Nephron (organoid): Measurements from ENCODE around the gene EVC.
"Not testable (repeated sequence)": the region's sequence is repeated elsewhere in the genome, so short reads cannot be mapped to it uniquely, and the experiment has no call there.

ENCODE experiments used
- H3K27ac Mint-ChIP-seq, 3 experiments: 2 replicates each; pipeline ENCODE4 v1.8.0; 2020; ENCODE audit warnings: mixed read lengths in 3 of 3, mild to moderate bottlenecking in 2 of 3, moderate library complexity in 1 of 3
- H3K27me3 Mint-ChIP-seq: 2 replicates; pipeline ENCODE4 v1.8.0; 2021; ENCODE audit warnings: low read depth, mild to moderate bottlenecking, moderate library complexity, mixed read lengths
- H3K36me3 Mint-ChIP-seq: 2 replicates; pipeline ENCODE4 v1.8.0; 2020; ENCODE audit warnings: low read depth, mixed read lengths
- H3K4me1 Mint-ChIP-seq: 2 replicates; pipeline ENCODE4 v1.8.0; 2020; ENCODE audit warnings: mixed read lengths
- H3K4me3 Mint-ChIP-seq, 3 experiments: 2 replicates each; pipeline ENCODE4 v1.8.0; 2020; ENCODE audit warnings: mild to moderate bottlenecking in 3 of 3, mixed read lengths in 3 of 3, moderate library complexity in 2 of 3
- H3K9me3 Mint-ChIP-seq: 2 replicates; pipeline ENCODE4 v1.8.0; 2020; ENCODE audit warnings: mixed read lengths
- TF ChIP-seq, protein P1 (sequence below), 3 experiments: fragments of 200-600 bp; sonication (generic); IDR thresholded peaks; one replicate each; pipeline ENCODE4 v1.5.0; 2021; ENCODE audit warnings: antibody characterized with exemption in 3 of 3; ENCODE audit not compliant: unreplicated experiment in 3 of 3

Gene EVC

DNA sequence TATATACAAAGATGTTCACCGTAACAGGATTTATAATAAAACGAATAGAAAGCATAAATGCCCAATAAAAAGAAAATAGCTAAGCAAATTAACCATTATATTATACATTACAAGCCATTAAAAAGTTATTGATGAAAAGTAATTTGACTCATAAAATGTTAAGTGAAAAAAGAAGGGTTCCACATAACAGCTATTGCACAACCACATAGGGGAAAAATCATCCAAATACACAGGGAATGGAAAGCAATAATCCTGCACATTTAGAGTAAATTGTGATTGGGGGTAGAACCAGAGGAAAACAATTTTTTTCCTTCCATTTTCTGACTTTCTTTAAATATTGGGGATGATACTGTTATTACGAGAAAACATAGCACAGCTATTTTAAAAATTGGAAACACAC, 143.9 kb downstream of the EVC start:
- H3K36me3 Mint-ChIP-seq = peaks cover 9% of the 10 kb centered on the region
- no peak overlapping the region for H3K4me3 Mint-ChIP-seq
- H3K9me3 Mint-ChIP-seq = no peaks in the 10 kb centered on the region
- TF ChIP-seq, protein P1, sequence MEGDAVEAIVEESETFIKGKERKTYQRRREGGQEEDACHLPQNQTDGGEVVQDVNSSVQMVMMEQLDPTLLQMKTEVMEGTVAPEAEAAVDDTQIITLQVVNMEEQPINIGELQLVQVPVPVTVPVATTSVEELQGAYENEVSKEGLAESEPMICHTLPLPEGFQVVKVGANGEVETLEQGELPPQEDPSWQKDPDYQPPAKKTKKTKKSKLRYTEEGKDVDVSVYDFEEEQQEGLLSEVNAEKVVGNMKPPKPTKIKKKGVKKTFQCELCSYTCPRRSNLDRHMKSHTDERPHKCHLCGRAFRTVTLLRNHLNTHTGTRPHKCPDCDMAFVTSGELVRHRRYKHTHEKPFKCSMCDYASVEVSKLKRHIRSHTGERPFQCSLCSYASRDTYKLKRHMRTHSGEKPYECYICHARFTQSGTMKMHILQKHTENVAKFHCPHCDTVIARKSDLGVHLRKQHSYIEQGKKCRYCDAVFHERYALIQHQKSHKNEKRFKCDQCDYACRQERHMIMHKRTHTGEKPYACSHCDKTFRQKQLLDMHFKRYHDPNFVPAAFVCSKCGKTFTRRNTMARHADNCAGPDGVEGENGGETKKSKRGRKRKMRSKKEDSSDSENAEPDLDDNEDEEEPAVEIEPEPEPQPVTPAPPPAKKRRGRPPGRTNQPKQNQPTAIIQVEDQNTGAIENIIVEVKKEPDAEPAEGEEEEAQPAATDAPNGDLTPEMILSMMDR (IDR thresholded peaks at IDR 0.05; ENCODE audit: unreplicated experiment in 3 of 3) = no peak
- H3K4me1 Mint-ChIP-seq = no peaks in the 10 kb centered on the region
- no peak overlapping the region for H3K27ac Mint-ChIP-seq
- no peaks in the 10 kb centered on the region for H3K27me3 Mint-ChIP-seq

DNA sequence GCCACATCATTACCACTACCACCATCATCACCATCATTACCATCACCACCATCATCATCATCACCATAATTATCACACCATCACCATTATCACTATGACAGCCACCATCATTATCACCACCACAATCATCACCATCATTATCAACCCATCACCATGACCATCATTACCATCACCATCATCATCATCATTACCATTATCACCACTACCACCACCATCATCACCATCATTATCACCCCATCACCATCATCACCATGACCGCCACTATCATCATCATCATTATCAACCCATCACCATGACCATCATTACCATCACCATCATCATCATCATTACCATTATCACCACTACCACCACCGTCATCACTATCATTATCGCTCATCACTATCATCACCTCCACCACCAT, 145.4 kb downstream of the EVC start:
- H3K36me3 Mint-ChIP-seq, H3K9me3 Mint-ChIP-seq, H3K27ac Mint-ChIP-seq, H3K4me1 Mint-ChIP-seq, H3K4me3 Mint-ChIP-seq, H3K27me3 Mint-ChIP-seq: not testable (repeated sequence)

DNA sequence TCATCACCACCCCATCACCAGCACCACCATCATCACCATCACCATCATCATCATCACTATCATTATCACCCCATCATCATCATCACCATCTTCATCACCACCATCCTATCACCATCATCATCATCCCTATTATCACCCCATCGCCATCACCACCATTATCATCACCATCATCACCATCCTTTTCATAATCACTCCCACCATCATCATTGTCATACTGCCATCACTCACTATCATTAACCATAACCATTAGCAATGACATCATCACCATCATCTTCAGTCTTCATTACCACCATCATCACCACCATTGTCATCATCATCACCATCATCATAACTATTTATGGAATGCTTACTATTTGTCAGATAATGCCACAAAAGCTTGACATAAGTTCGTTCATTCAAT, 146.2 kb downstream of the EVC start:
- TF ChIP-seq, protein P1 (IDR thresholded peaks at IDR 0.05; ENCODE audit: unreplicated experiment in 3 of 3) = no peak
- peaks cover 3% of the 10 kb centered on the region for H3K36me3 Mint-ChIP-seq
- no peaks in the 10 kb centered on the region for H3K4me1 Mint-ChIP-seq

DNA sequence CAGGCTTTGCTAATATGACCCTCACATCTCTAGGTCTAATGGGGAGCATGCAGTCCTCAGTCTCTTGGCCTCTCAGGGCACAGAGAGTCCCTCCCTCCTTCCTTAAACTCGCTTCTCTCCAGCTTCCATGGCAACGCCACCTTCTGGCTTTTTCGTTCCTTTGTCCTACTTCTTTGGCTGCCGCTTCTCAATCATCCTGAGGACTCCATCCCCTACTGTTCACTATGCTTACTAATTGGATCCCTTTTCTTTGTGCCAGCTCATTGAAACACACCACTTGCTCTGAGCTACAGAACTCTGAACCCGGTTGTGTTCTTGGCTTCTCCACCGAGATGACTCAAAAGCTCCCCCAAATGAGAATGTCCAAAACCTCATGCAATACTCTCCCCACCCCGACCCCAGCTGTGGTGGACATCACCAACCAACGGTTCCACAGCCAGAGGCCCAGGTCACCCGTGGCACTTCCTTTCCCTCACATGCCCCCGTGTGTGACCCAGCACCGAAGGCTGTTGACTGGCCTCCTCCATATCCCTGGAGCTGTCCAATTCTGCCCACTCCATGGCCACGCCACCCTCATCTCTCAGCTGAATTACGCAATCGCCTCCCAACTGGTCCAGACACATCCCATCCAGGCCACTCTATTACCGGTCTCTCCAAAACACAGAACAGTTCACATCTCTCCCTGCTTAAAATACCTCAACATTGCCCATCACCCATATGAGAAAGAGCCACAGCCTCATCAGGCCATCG, 147.2 kb downstream of the EVC start:
- Mint-ChIP-seq H3K27ac (no peak overlapping the region), H3K27me3 (peaks cover 8% of the 10 kb centered on the region), H3K36me3 (peaks cover 3% of the 10 kb centered on the region), H3K9me3 (no peaks in the 10 kb centered on the region), H3K4me3 (no peak overlapping the region), H3K4me1 (no peaks in the 10 kb centered on the region)
- TF ChIP-seq, protein P1 (IDR thresholded peaks at IDR 0.05; ENCODE audit: unreplicated experiment in 3 of 3) = no peak

More for the DNA sequence above, 146.2 kb downstream of the EVC start:
- no peaks in the 10 kb centered on the region for H3K9me3 Mint-ChIP-seq
- peaks cover 8% of the 10 kb centered on the region for H3K27me3 Mint-ChIP-seq
- no peak overlapping the region for H3K4me3 Mint-ChIP-seq
- no peak overlapping the region for H3K27ac Mint-ChIP-seq

DNA sequence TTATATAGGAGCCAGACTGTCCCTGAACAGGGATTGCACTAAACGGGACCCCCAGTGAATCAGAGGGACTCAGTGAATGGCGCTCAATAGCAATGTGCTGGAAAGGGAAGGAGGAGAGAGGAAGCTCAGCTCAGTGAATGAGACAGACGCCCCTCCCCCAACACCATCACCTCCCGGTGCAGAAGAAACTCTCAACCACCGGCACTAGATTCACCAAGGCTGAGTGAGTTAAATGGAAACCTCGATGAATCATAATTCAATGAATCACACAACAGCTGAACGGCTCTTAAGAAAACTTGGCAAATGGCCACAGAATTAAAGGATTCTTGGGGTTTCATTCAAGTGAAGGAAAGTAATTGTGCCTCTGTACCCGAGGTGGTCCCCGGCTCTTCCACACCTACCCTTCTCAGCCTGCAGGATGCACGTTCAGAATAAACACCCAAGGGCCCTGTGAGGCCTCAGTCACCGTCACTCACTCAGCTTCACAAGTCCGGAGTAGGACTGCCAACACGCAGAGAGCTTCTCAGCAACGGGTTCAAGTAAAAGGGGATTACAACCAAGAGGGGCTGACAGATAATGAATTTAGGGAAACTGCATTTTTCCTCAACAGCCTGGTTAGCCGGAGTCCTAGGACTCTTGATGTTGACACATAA, 152.6 kb downstream of the EVC start:
- TF ChIP-seq, protein P1 (IDR thresholded peaks at IDR 0.05; ENCODE audit: unreplicated experiment in 3 of 3) = no peak

More for the DNA sequence above, 152.6 kb downstream of the EVC start:
- peaks cover 6% of the 10 kb centered on the region for H3K4me1 Mint-ChIP-seq
- peaks cover 8% of the 10 kb centered on the region for H3K27me3 Mint-ChIP-seq
- H3K4me3 Mint-ChIP-seq = no peak overlapping the region
- H3K27ac Mint-ChIP-seq = no peak overlapping the region
- peaks cover 3% of the 10 kb centered on the region for H3K36me3 Mint-ChIP-seq
- H3K9me3 Mint-ChIP-seq = no peaks in the 10 kb centered on the region
